BLaER1 treated with 17β-estradiol and CSF1 and Interleukin-3, amounts not matched to agents 10 nM and 100 nM (cell line): ENCODE results near the gene TMEM244.

Experiments used
- H3K27ac ChIP-seq, 11 experiments: shearing (Covaris generic); formaldehyde crosslinking; 2 replicates each; pipeline ENCODE4 v1.8.1; 2022
- H3K27me3 ChIP-seq, 11 experiments: shearing (Covaris generic); formaldehyde crosslinking; 2 replicates each; pipeline ENCODE4 v1.8.1; 2022
- H3K36me3 ChIP-seq, 11 experiments: shearing (Covaris generic); formaldehyde crosslinking; 2 replicates each; pipeline ENCODE4 v1.8.1; 2022
- H3K4me1 ChIP-seq, 10 experiments: shearing (Covaris generic); formaldehyde crosslinking; 2 replicates each; pipeline ENCODE4 v1.8.1; 2022
- H3K4me2 ChIP-seq, 11 experiments: shearing (Covaris generic); formaldehyde crosslinking; 2 replicates each; pipeline ENCODE4 v1.8.1; 2022
- H3K4me3 ChIP-seq, 10 experiments: shearing (Covaris generic); formaldehyde crosslinking; 2 replicates each; pipeline ENCODE4 v1.8.1; 2022
- H3K9ac ChIP-seq, 11 experiments: shearing (Covaris generic); formaldehyde crosslinking; 2 replicates each; pipeline ENCODE4 v1.8.1; 2022
- H3K9me3 ChIP-seq, 11 experiments: shearing (Covaris generic); formaldehyde crosslinking; replicated peaks in 1 of 11; 2 replicates each; pipeline ENCODE4 v1.8.1; 2022
- H4K20me1 ChIP-seq, 11 experiments: shearing (Covaris generic); formaldehyde crosslinking; 2 replicates each; pipeline ENCODE4 v1.8.1; 2022
- Cebpa-rat ChIP-seq, 11 experiments: shearing (Covaris generic); IDR thresholded peaks; 2 replicates each; pipeline ENCODE4 v1.8.1; 2022

TMEM244 gene

GRCh38 chr6:129785047-129785755, 75.9 kb downstream of the TMEM244 start:
- Histone ChIP-seq H3K4me2 (no peak overlapping the region), H3K9ac (no peak overlapping the region), H3K4me1 (peaks cover 0 to 24% (median 0%) of the 10 kb centered on the region in 10 experiments; a peak in 6 of 20 replicates), H3K36me3 (no peaks in the 10 kb centered on the region), H4K20me1 (no peaks in the 10 kb centered on the region), H3K27ac (no peak overlapping the region), H3K9me3 (peaks cover 0 to 3% (median 0%) of the 10 kb centered on the region in 11 experiments; a peak in 1 of 22 replicates), H3K27me3 (no peaks in the 10 kb centered on the region), H3K4me3 (no peak overlapping the region)
- TF ChIP-seq Cebpa-rat (IDR thresholded peaks at IDR 0.05), result no peak
